HEK293 (cell line): Measurements from ENCODE around the gene IARS1.

Experiments
- BCL11A ChIP-seq: fragments of 450-650 bp; formaldehyde crosslinking; IDR thresholded peaks from 2 replicates; pipeline ENCODE4 v1.5.1; 2016; ENCODE audit warnings: low read depth, missing biosample characterization, missing genetic modification characterization
- GLI2 ChIP-seq: fragments of 450-650 bp; formaldehyde crosslinking; IDR thresholded peaks from 2 replicates; pipeline ENCODE4; 2017; ENCODE audit warnings: missing biosample characterization, missing genetic modification characterization, low read depth, borderline replicate concordance
- HOXA7 ChIP-seq: sonication (generic); formaldehyde crosslinking; IDR thresholded peaks from 2 replicates; pipeline ENCODE4 v1.8.1; 2022; ENCODE audit warnings: missing genetic modification reagents, borderline replicate concordance
- KLF10 ChIP-seq: fragments of 450-650 bp; IDR thresholded peaks from 2 replicates; pipeline ENCODE4 v1.5.1; 2018; ENCODE audit warnings: missing biosample characterization, mild to moderate bottlenecking, missing genetic modification characterization
- KLF16 ChIP-seq: fragments of 450-650 bp; formaldehyde crosslinking; IDR thresholded peaks from 2 replicates; pipeline ENCODE4 v1.5.1; 2017; ENCODE audit warnings: missing biosample characterization, missing genetic modification characterization
- REPIN1 ChIP-seq: fragments of 450-650 bp; formaldehyde crosslinking; IDR thresholded peaks from 2 replicates; pipeline ENCODE4 v1.5.1; 2017; ENCODE audit warnings: missing biosample characterization, missing genetic modification characterization, low read depth
- SCRT1 ChIP-seq: fragments of 450-650 bp; formaldehyde crosslinking; IDR thresholded peaks from 2 replicates; pipeline ENCODE4 v1.5.1; 2016; ENCODE audit warnings: missing biosample characterization, missing genetic modification characterization, borderline replicate concordance
- SETDB1 ChIP-seq: IDR thresholded peaks from one replicate; pipeline ENCODE4 v1.6.1; 2017; ENCODE audit warnings: mild to moderate bottlenecking, low read length, moderate library complexity, mixed read lengths; ENCODE audit not compliant: insufficient read length
- WT1 ChIP-seq: fragments of 450-650 bp; formaldehyde crosslinking; IDR thresholded peaks from 2 replicates; pipeline ENCODE4 v1.5.1; 2016; ENCODE audit warnings: missing biosample characterization, missing genetic modification characterization
- YY1 ChIP-seq: fragments of 450-650 bp; formaldehyde crosslinking; IDR thresholded peaks from 2 replicates; pipeline ENCODE4 v1.5.1; 2018; ENCODE audit warnings: missing biosample characterization, missing genetic modification characterization
- ZFP69B ChIP-seq: fragments of 450-650 bp; formaldehyde crosslinking; IDR thresholded peaks from 2 replicates; pipeline ENCODE4 v1.5.1; 2016; ENCODE audit warnings: missing biosample characterization, missing genetic modification characterization
- ZNF10 ChIP-seq: fragments of 450-650 bp; formaldehyde crosslinking; IDR thresholded peaks from 2 replicates; pipeline ENCODE4 v1.5.1; 2017; ENCODE audit warnings: missing biosample characterization, missing genetic modification characterization
- ZNF133 ChIP-seq: fragments of 450-650 bp; formaldehyde crosslinking; IDR thresholded peaks from 2 replicates; pipeline ENCODE4 v1.5.1; 2016; ENCODE audit warnings: missing biosample characterization, missing genetic modification characterization
- ZNF211 ChIP-seq: fragments of 450-650 bp; formaldehyde crosslinking; IDR thresholded peaks from 2 replicates; pipeline ENCODE4 v1.5.1; 2016; ENCODE audit warnings: low read depth, missing biosample characterization, missing genetic modification characterization
- ZNF24 ChIP-seq: fragments of 450-650 bp; formaldehyde crosslinking; IDR thresholded peaks from 2 replicates; pipeline ENCODE4 v1.5.1; 2016; ENCODE audit warnings: missing biosample characterization, missing genetic modification characterization
- ZNF266 ChIP-seq: fragments of 450-650 bp; formaldehyde crosslinking; IDR thresholded peaks from 2 replicates; pipeline ENCODE4 v1.5.1; 2016; ENCODE audit warnings: missing biosample characterization, missing genetic modification characterization, low read depth
- ZNF280D ChIP-seq: fragments of 450-650 bp; formaldehyde crosslinking; IDR thresholded peaks from 2 replicates; pipeline ENCODE4 v1.5.1; 2016; ENCODE audit warnings: missing biosample characterization, missing genetic modification characterization
- ZNF302 ChIP-seq: fragments of 450-650 bp; formaldehyde crosslinking; IDR thresholded peaks from 2 replicates; pipeline ENCODE4 v1.5.1; 2016; ENCODE audit warnings: missing biosample characterization, missing genetic modification characterization, low read depth
- ZNF311 ChIP-seq: fragments of 450-650 bp; formaldehyde crosslinking; IDR thresholded peaks from 2 replicates; pipeline ENCODE4 v1.5.1; 2017; ENCODE audit warnings: missing biosample characterization, missing genetic modification characterization, borderline replicate concordance
- ZNF335 ChIP-seq: fragments of 450-650 bp; formaldehyde crosslinking; conservative IDR thresholded peaks from 2 replicates; pipeline ENCODE4 v1.5.1; 2016; ENCODE audit warnings: missing biosample characterization, missing genetic modification characterization
- ZNF341 ChIP-seq: fragments of 450-650 bp; formaldehyde crosslinking; IDR thresholded peaks from 2 replicates; pipeline ENCODE4; 2016; ENCODE audit warnings: low read depth, missing biosample characterization, missing genetic modification characterization
- ZNF426 ChIP-seq: fragments of 450-650 bp; formaldehyde crosslinking; IDR thresholded peaks from 2 replicates; pipeline ENCODE4 v1.5.1; 2017; ENCODE audit warnings: missing biosample characterization, missing genetic modification characterization, mild to moderate bottlenecking, inconsistent platforms, moderate library complexity
- ZNF48 ChIP-seq: fragments of 450-650 bp; formaldehyde crosslinking; IDR thresholded peaks from 2 replicates; pipeline ENCODE4 v1.5.1; 2016; ENCODE audit warnings: missing biosample characterization, missing genetic modification characterization
- ZNF529 ChIP-seq: fragments of 450-650 bp; formaldehyde crosslinking; IDR thresholded peaks from 2 replicates; pipeline ENCODE4 v1.5.1; 2017; ENCODE audit warnings: missing genetic modification characterization, missing biosample characterization; ENCODE audit not compliant: insufficient replicate concordance
- ZNF544 ChIP-seq: fragments of 450-650 bp; formaldehyde crosslinking; IDR thresholded peaks from 2 replicates; pipeline ENCODE4 v1.5.0; 2017; ENCODE audit warnings: missing biosample characterization, missing genetic modification characterization
- ZNF555 ChIP-seq: fragments of 450-650 bp; formaldehyde crosslinking; conservative IDR thresholded peaks from 2 replicates; pipeline ENCODE4 v1.5.1; 2017; ENCODE audit warnings: missing biosample characterization, mild to moderate bottlenecking, missing genetic modification characterization, inconsistent platforms
- ZNF560 ChIP-seq: fragments of 450-650 bp; formaldehyde crosslinking; IDR thresholded peaks from 2 replicates; pipeline ENCODE4 v1.5.1; 2017; ENCODE audit warnings: missing biosample characterization, missing genetic modification characterization, borderline replicate concordance
- ZNF561 ChIP-seq: fragments of 450-650 bp; IDR thresholded peaks from 2 replicates; pipeline ENCODE4 v1.5.1; 2018; ENCODE audit warnings: missing biosample characterization, missing genetic modification characterization, borderline replicate concordance
- ZNF596 ChIP-seq: fragments of 450-650 bp; IDR thresholded peaks from 2 replicates; pipeline ENCODE4 v1.5.0; 2018; ENCODE audit warnings: missing biosample characterization, mild to moderate bottlenecking, missing genetic modification characterization, moderate library complexity
- ZNF670 ChIP-seq: fragments of 450-650 bp; formaldehyde crosslinking; IDR thresholded peaks from 2 replicates; pipeline ENCODE4 v1.5.1; 2016; ENCODE audit warnings: missing biosample characterization, missing genetic modification characterization, low read depth
- ZSCAN16 ChIP-seq: fragments of 450-650 bp; formaldehyde crosslinking; IDR thresholded peaks from 2 replicates; pipeline ENCODE4 v1.5.1; 2016; ENCODE audit warnings: missing biosample characterization, missing genetic modification characterization
- ZSCAN30 ChIP-seq: fragments of 450-650 bp; IDR thresholded peaks from 2 replicates; pipeline ENCODE4 v1.5.1; 2018; ENCODE audit warnings: missing biosample characterization, mild to moderate bottlenecking, missing genetic modification characterization, moderate library complexity
- TF ChIP-seq, protein P1 (sequence below): fragments of 450-650 bp; formaldehyde crosslinking; IDR thresholded peaks from 2 replicates; pipeline ENCODE4 v1.5.1; 2017; ENCODE audit warnings: missing biosample characterization, missing genetic modification characterization
- TF ChIP-seq, protein P2 (sequence below): fragments of 450-650 bp; formaldehyde crosslinking; IDR thresholded peaks from 2 replicates; pipeline ENCODE4 v1.5.1; 2016; ENCODE audit warnings: missing biosample characterization, missing genetic modification characterization

The IARS1 gene

GRCh38 chr9:92293452-92294296 lies at the start of gene IARS1 (continued):
- TF ChIP-seq, protein P1, sequence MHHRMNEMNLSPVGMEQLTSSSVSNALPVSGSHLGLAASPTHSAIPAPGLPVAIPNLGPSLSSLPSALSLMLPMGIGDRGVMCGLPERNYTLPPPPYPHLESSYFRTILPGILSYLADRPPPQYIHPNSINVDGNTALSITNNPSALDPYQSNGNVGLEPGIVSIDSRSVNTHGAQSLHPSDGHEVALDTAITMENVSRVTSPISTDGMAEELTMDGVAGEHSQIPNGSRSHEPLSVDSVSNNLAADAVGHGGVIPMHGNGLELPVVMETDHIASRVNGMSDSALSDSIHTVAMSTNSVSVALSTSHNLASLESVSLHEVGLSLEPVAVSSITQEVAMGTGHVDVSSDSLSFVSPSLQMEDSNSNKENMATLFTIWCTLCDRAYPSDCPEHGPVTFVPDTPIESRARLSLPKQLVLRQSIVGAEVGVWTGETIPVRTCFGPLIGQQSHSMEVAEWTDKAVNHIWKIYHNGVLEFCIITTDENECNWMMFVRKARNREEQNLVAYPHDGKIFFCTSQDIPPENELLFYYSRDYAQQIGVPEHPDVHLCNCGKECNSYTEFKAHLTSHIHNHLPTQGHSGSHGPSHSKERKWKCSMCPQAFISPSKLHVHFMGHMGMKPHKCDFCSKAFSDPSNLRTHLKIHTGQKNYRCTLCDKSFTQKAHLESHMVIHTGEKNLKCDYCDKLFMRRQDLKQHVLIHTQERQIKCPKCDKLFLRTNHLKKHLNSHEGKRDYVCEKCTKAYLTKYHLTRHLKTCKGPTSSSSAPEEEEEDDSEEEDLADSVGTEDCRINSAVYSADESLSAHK (tag by site-specific recombination), result no peak
- TF ChIP-seq, protein P2, sequence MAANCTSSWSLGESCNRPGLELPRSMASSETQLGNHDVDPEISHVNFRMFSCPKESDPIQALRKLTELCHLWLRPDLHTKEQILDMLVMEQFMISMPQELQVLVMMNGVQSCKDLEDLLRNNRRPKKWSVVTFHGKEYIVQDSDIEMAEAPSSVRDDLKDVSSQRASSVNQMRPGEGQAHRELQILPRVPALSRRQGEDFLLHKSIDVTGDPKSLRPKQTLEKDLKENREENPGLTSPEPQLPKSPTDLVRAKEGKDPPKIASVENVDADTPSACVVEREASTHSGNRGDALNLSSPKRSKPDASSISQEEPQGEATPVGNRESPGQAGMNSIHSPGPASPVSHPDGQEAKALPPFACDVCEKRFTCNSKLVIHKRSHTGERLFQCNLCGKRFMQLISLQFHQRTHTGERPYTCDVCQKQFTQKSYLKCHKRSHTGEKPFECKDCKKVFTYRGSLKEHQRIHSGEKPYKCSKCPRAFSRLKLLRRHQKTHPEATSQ, result no peak
- TF ChIP-seq KLF16, result peak; percentile 65; the same call in 1 of the 2 replicates
- TF ChIP-seq ZNF670, result no peak
- no peak for TF ChIP-seq ZNF426
- peak; percentile 66; the same call in 1 of the 2 replicates for TF ChIP-seq ZNF561 (tag by site-specific recombination)
- no peak for TF ChIP-seq ZNF529 (tag by site-specific recombination)
- no peak for TF ChIP-seq ZNF596 (tag by site-specific recombination)
- no peak for TF ChIP-seq ZSCAN30 (tag by site-specific recombination)
- TF ChIP-seq ZNF335 (tag by site-specific recombination), result peak; percentile 68
- no peak for TF ChIP-seq ZNF48
- TF ChIP-seq ZNF555 (tag by site-specific recombination), result no peak
- peak; percentile 88; the same call in 1 of the 2 replicates for TF ChIP-seq ZNF24 (tag by site-specific recombination)
- TF ChIP-seq ZNF341, result no peak
- no peak for TF ChIP-seq GLI2 (tag by site-specific recombination)
- no peak for TF ChIP-seq ZNF311 (tag by site-specific recombination)
- no peak for TF ChIP-seq WT1 (tag by site-specific recombination)
- TF ChIP-seq YY1 (tag by site-specific recombination), result peak; percentile 31; the same call in 1 of the 2 replicates
- TF ChIP-seq ZNF280D, result no peak
- TF ChIP-seq REPIN1, result no peak
- TF ChIP-seq ZFP69B, result no peak
- no peak for TF ChIP-seq SCRT1 (tag by site-specific recombination)
- TF ChIP-seq ZNF544, result no peak
- TF ChIP-seq ZSCAN16 (tag by site-specific recombination), result no peak
- TF ChIP-seq ZNF266 (tag by site-specific recombination), result no peak
- TF ChIP-seq ZNF133, result no peak
- TF ChIP-seq BCL11A (tag by site-specific recombination), result no peak
- TF ChIP-seq HOXA7 (CRISPR knock-in tag), result no peak
- TF ChIP-seq KLF10 (tag by site-specific recombination), result 0 out of 2 replicates have a peak, but pooled peaks have one; percentile 20
- no peak for TF ChIP-seq SETDB1
- TF ChIP-seq ZNF302 (tag by site-specific recombination), result no peak
- no peak for TF ChIP-seq ZNF211
- no peak for TF ChIP-seq ZNF560 (tag by site-specific recombination)
- TF ChIP-seq ZNF10 (tag by site-specific recombination), result no peak
